ENCODE measurements around the gene TVP23A. TPM values are rescaled to one million over a fixed set of nuclear protein-coding genes. Genes with fewer than 3 reads are reported as not detected.

TVP23A gene
- total and polyA plus RNA-seq, 10 of the 15 experiments (the other 5 are each of a cell fraction or from before 2014, with no cell fraction given) = 1.1 to 6.4 (median 2.2) TPM

DNA sequence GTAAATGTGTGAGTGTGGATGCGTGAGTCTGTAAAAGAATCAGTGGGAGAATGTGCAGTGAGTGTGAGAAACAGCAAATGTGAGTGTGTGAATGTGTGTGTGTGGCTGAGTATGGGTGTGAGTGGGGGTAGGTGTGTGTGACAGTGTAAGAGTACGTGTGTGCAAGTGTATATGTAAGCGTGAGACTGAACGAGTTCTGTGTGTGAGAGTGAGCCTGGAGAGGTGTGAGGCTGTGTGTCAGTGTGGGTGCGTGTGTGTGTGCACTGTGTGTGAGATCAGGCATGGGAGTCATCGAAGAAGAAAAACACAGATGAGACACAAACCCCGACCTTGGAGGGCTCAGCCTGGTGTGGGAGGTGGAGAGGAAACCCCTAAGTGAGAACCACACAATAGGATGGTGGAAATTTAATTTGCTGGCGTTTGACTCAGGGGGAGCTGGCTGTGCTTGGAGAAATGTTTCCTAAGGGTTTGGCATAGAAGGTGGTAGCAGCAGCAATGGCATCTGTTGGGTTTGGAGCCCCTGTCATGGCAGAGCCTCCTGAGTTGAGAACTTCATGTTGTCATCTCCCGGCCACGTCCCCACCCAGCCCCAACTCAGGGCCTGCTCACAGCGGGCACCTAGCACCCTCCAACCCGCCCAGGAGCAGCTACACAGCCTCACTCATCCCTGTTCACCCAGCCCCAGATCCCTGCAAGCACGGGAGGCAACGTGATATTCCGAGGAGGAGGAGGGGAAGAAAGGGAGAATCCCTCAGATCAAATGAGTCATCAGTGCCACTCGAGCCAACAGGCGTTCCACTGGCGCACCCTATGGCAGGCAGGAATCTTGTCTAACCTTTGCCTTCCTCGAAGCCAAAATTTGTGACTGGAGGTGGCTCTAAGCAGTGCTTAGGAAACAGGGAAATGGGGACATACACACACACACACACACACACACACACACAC, 89.2 kb downstream of the TVP23A start (continued):
- TF ChIP-seq, protein P1, sequence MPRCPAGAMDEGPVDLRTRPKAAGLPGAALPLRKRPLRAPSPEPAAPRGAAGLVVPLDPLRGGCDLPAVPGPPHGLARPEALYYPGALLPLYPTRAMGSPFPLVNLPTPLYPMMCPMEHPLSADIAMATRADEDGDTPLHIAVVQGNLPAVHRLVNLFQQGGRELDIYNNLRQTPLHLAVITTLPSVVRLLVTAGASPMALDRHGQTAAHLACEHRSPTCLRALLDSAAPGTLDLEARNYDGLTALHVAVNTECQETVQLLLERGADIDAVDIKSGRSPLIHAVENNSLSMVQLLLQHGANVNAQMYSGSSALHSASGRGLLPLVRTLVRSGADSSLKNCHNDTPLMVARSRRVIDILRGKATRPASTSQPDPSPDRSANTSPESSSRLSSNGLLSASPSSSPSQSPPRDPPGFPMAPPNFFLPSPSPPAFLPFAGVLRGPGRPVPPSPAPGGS (IDR thresholded peaks at IDR 0.05; ENCODE audit: borderline replicate concordance, insufficient read depth, low read depth, low read length, poor library complexity, severe bottlenecking) = peak; percentile 48
- TF ChIP-seq KLF5 (IDR thresholded peaks at IDR 0.05; ENCODE audit: partially characterized antibody) = no peak

DNA sequence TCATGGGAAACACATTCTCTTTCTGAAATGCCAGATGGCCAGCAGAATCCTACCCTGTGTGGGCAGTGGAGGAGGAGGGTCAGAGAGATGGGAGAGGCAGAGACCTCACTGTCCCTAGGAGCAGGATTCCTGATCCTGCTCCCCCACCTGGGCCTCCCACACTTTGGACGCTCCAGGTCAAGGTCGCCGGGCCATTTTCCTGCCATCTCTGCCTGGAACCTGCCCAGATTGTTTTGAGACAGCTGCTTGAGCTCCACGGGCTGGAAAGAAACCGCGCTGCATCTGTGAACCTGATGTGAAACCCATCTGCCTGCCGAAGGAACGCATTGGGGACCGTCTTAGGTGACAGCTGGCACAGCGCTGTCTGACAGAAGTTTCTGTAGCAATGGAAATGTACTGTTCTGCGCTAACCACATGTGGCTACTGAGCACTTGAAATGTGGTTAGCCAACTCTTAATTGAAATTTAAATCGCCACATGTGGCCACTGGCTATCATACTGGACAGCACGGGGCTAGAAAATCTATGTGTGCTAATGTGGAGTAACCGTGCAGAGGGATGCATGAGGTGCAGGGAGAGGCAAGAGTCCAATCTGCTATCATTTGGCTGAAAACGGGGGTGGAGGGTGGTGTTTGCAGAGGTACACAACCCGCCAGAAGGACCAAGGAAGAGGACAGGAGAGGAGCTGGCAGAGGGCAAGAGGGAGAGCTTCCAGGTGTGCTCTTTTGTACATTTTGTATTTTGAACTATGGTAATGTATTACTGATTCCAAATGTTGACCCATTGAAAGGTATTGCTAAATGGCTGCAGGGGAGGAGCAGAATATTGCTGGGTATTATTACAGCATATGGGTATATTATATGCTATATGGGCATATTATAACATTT, 90.3 kb downstream of the TVP23A start:
- SMC1A ChIA-PET (ENCODE audit: uncharacterized antibody, unreplicated experiment) = interaction anchor here (1.2 kb wide), 1 partner anchor 213 kb away, joined by 4 read pairs; no protein-coding TSS in a partner anchor
- ATAC-seq = peak; percentile 92
- Histone ChIP-seq H3K4me1 (ENCODE audit: control insufficient read depth, insufficient read depth, low read length) (no peaks in the 10 kb centered on the region), H3K4me3 (no peak overlapping the region), H2AFZ (ENCODE audit: control insufficient read depth, low read depth, low read length) (no peak overlapping the region), H4K20me1 (ENCODE audit: control insufficient read depth, insufficient read depth) (no peaks in the 10 kb centered on the region), H3K9me3 (replicated peaks; ENCODE audit: control insufficient read depth, insufficient read depth, low read length) (no peaks in the 10 kb centered on the region), H3K27ac (ENCODE audit: control insufficient read depth, insufficient read depth) (no peak overlapping the region), H3K4me2 (ENCODE audit: control insufficient read depth, insufficient read depth) (no peak overlapping the region), H3K9ac (ENCODE audit: control insufficient read depth, insufficient read depth, low read length) (no peak overlapping the region), H3K27me3 (replicated peaks in 1 of 2; ENCODE audit: control insufficient read depth in 2 of 2, insufficient read depth in 2 of 2, low read length in 1 of 2) (no peaks in the 10 kb centered on the region), H3K79me2 (ENCODE audit: control insufficient read depth, insufficient read depth, low read length) (no peaks in the 10 kb centered on the region), H3K36me3 (ENCODE audit: control insufficient read depth in 2 of 2, insufficient read depth in 2 of 2, low read length in 1 of 2) (no peaks in the 10 kb centered on the region)
- WGBS (ENCODE audit: insufficient coverage, insufficient replicate concordance, low lambda C conversion rate, missing lambda C conversion rate) = 32% methylated on average over 16 of the region's 16 CpGs
- in situ Hi-C loops (cut with MboI) = no loop called here
- FAIRE-seq = no peak
- no peak for DNase-seq (ENCODE audit: low read depth, low spot score)
- intact Hi-C loops (cut with micrococcal nuclease; ENCODE audit: unreplicated experiment) = no loop called here
- TF ChIP-seq, protein P2, sequence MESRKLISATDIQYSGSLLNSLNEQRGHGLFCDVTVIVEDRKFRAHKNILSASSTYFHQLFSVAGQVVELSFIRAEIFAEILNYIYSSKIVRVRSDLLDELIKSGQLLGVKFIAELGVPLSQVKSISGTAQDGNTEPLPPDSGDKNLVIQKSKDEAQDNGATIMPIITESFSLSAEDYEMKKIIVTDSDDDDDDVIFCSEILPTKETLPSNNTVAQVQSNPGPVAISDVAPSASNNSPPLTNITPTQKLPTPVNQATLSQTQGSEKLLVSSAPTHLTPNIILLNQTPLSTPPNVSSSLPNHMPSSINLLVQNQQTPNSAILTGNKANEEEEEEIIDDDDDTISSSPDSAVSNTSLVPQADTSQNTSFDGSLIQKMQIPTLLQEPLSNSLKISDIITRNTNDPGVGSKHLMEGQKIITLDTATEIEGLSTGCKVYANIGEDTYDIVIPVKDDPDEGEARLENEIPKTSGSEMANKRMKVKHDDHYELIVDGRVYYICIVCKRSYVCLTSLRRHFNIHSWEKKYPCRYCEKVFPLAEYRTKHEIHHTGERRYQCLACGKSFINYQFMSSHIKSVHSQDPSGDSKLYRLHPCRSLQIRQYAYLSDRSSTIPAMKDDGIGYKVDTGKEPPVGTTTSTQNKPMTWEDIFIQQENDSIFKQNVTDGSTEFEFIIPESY (IDR thresholded peaks at IDR 0.05) = no peak
- no peak for TF ChIP-seq SMC3 (IDR thresholded peaks at IDR 0.05; ENCODE audit: borderline replicate concordance, low read length)
- 0 out of 2 replicates have a peak, but pooled peaks have one; percentile 21 for TF ChIP-seq IKZF1 (conservative IDR thresholded peaks at IDR 0.05)
- TF ChIP-seq TCF12 (IDR thresholded peaks at IDR 0.05; ENCODE audit: low read depth, low read length) = peak; percentile 76; the same call in 1 of the 2 replicates
- no peak for TF ChIP-seq BACH1 (IDR thresholded peaks at IDR 0.05; ENCODE audit: borderline replicate concordance)
- CTCF ChIA-PET = interaction anchor here (0.6 to 1.1 kb wide), 2 partner anchors 32 to 213 kb away, joined by 4 to 7 read pairs; no protein-coding TSS in a partner anchor
- RAD21 ChIA-PET (ENCODE audit: unreplicated experiment) = interaction anchor here (0.7 kb wide), 1 partner anchor 207 kb away, joined by 3 read pairs; no protein-coding TSS in a partner anchor
- POLR2A ChIA-PET = interaction anchor here (0.7 kb wide), 1 partner anchor 494 kb away, joined by 4 read pairs; no protein-coding TSS in a partner anchor
- no TSS peak for BruUV-seq (replicated peaks)
